Measurements from ENCODE around the gene ASIC1. TPM values are rescaled to one million over a fixed set of nuclear protein-coding genes. Genes with fewer than 3 reads are reported as not detected.

ASIC1 gene
- total and polyA plus RNA-seq, 2 of the 13 experiments (the other 11 are each of a cell fraction or from before 2014, with no cell fraction given) = 0.44 to 1.5 TPM

- H3K4me3 ChIP-seq (replicated peaks in 1 of 3; ENCODE audit: insufficient read depth in 1 of 3, low read depth in 2 of 3, low read length in 3 of 3) = peak overlapping the region; percentile 51 to 66 (median 59)
- WGBS (ENCODE audit: low lambda C conversion rate) = 3% methylated on average over 22 of the region's 37 CpGs
- no peaks in the 10 kb centered on the region for H3K36me3 ChIP-seq (replicated peaks in 1 of 2; ENCODE audit: control insufficient read depth in 1 of 2, insufficient read depth in 2 of 2, low read length in 2 of 2)
- H3K9ac ChIP-seq (ENCODE audit: insufficient read depth, low read depth, low read length) = no peak overlapping the region
- in situ Hi-C loops (cut with HindIII; ENCODE audit: extremely low pct_ligation_motif_present, low pct_unique_long_range_greater_than_20kb) = loop anchor here (10.0 kb wide), 1 partner anchor 186 kb away; no protein-coding TSS in a partner anchor
- H2AFZ ChIP-seq (ENCODE audit: low read length) = no peak overlapping the region
- intact Hi-C loops (cut with micrococcal nuclease; ENCODE audit: unreplicated experiment) = no loop called here
- H3K4me2 ChIP-seq (ENCODE audit: low read depth, low read length) = peak overlapping the region; percentile 90
- FAIRE-seq (no peak), ATAC-seq (peak; percentile 78), DNase-seq (ENCODE audit: low spot score) (peak; percentile 46)
- H3K27me3 ChIP-seq (ENCODE audit: control insufficient read depth in 1 of 2, insufficient read depth in 2 of 2, low read length in 2 of 2) = peaks cover 1 to 55% of the 10 kb centered on the region in 2 experiments; a peak in 4 of 5 replicates
- ChIA-PET CTCF (ENCODE audit: low intra/inter-chr PET ratio, low total read pairs) (no interaction called here), POLR2A (no interaction called here)
- BruUV-seq (replicated peaks) = no TSS peak
- no peaks in the 10 kb centered on the region for H3K9me3 ChIP-seq (ENCODE audit: low read length)
- no peak overlapping the region for H3K27ac ChIP-seq (ENCODE audit: extremely low read length, insufficient read depth, low read length)
- H3K4me1 ChIP-seq (ENCODE audit: insufficient read depth, low read length) = peaks cover 23% of the 10 kb centered on the region
- no peaks in the 10 kb centered on the region for H3K79me2 ChIP-seq (ENCODE audit: insufficient read depth, low read length)
- H4K20me1 ChIP-seq (ENCODE audit: insufficient read depth, low read length) = no peaks in the 10 kb centered on the region
- peak; percentile 52 for TF ChIP-seq CEBPG (CRISPR knock-in tag; IDR thresholded peaks at IDR 0.05)
- TF ChIP-seq CENPX (CRISPR knock-in tag; IDR thresholded peaks at IDR 0.05) = no peak
- TF ChIP-seq ZNF768 (CRISPR knock-in tag; IDR thresholded peaks at IDR 0.05) = peak; percentile 7; the same call in 1 of the 2 replicates
- no peak for TF ChIP-seq YY1 (IDR thresholded peaks at IDR 0.05; ENCODE audit: insufficient read depth, insufficient replicate concordance, low read depth, low read length)
- peak; percentile 43; the same call in 1 of the 2 replicates for TF ChIP-seq AHR (CRISPR knock-in tag; IDR thresholded peaks at IDR 0.05)
- 0 out of 2 replicates have a peak, but pooled peaks have one; percentile 15 for TF ChIP-seq PATZ1 (CRISPR knock-in tag; IDR thresholded peaks at IDR 0.05)
- no peak for TF ChIP-seq FOXA3 (CRISPR knock-in tag; IDR thresholded peaks at IDR 0.05)
- no peak; the same call in 1 of the 2 replicates for TF ChIP-seq ZFX (CRISPR knock-in tag; IDR thresholded peaks at IDR 0.05; ENCODE audit: low read depth)
- TF ChIP-seq NCOA2 (CRISPR knock-in tag; IDR thresholded peaks at IDR 0.05) = 0 out of 2 replicates have a peak, but pooled peaks have one; percentile 17
- 0 out of 2 replicates have a peak, but pooled peaks have one; percentile 22 for TF ChIP-seq NKX3-1 (CRISPR knock-in tag; IDR thresholded peaks at IDR 0.05)
- peak in 1 of 2 experiments; percentile 55; a peak in 1 of 4 replicates for TF ChIP-seq ATF4 (CRISPR knock-in tag; IDR thresholded peaks at IDR 0.05)
- TF ChIP-seq KAT2B (IDR thresholded peaks at IDR 0.05; ENCODE audit: borderline replicate concordance, low read depth, low read length) = no peak
- TF ChIP-seq ZNF576 (CRISPR knock-in tag; IDR thresholded peaks at IDR 0.05) = no peak
- peak; percentile 45 for TF ChIP-seq MAX (IDR thresholded peaks at IDR 0.05)
- TF ChIP-seq CEBPB (IDR thresholded peaks at IDR 0.05; ENCODE audit: borderline replicate concordance, low read depth, low read length) = peak; percentile 52; the same call in 1 of the 2 replicates
- no peak for TF ChIP-seq DNMT1 (CRISPR knock-in tag; IDR thresholded peaks at IDR 0.05)
- no peak for TF ChIP-seq NR3C1 (CRISPR knock-in tag; IDR thresholded peaks at IDR 0.05)
- no peak for TF ChIP-seq ZMAT5 (CRISPR knock-in tag; IDR thresholded peaks at IDR 0.05; ENCODE audit: borderline replicate concordance, low read depth)
- TF ChIP-seq BCL6 (CRISPR knock-in tag; IDR thresholded peaks at IDR 0.05) = 0 out of 2 replicates have a peak, but pooled peaks have one; percentile 14
- peak; percentile 59 for TF ChIP-seq HNRNPLL (IDR thresholded peaks at IDR 0.05; ENCODE audit: low read depth, low read length, poor library complexity, severe bottlenecking)
These were observed 6.8 kb upstream of the ASIC1 start for GRCh38 chr12:50050410-50051098.

All from HepG2 (cell line).